ENCODE results near the gene HGFAC. TPM values are rescaled to one million over a fixed set of nuclear protein-coding genes. Genes with fewer than 3 reads are reported as not detected.

HGFAC gene
- total and polyA plus RNA-seq, 2 of the 13 experiments (the other 11 are each of a cell fraction or from before 2014, with no cell fraction given): 8.5 to 63.6 TPM

GRCh38 chr4:3436798-3437581 is 4.8 kb upstream of the HGFAC start (continued):
- no peak for TF ChIP-seq ZNF317 (CRISPR knock-in tag; IDR thresholded peaks at IDR 0.05)
- no peak for TF ChIP-seq ZMYM2 (CRISPR knock-in tag; IDR thresholded peaks at IDR 0.05)
- TF ChIP-seq TAF1 (CRISPR knock-in tag; IDR thresholded peaks at IDR 0.05): no peak
- no peak for TF ChIP-seq RARA (CRISPR knock-in tag; IDR thresholded peaks at IDR 0.05)
- no peak for TF ChIP-seq CHD4 (IDR thresholded peaks at IDR 0.05; ENCODE audit: borderline replicate concordance, low read length)
- TF ChIP-seq KMT2B (CRISPR knock-in tag; IDR thresholded peaks at IDR 0.05): no peak
- TF ChIP-seq YY1 (IDR thresholded peaks at IDR 0.05; ENCODE audit: insufficient read depth, insufficient replicate concordance, low read depth, low read length): no peak
- TF ChIP-seq HNRNPK (IDR thresholded peaks at IDR 0.05; ENCODE audit: low read depth, low read length, poor library complexity, severe bottlenecking): no peak
- no peak for TF ChIP-seq MEIS2 (CRISPR knock-in tag; IDR thresholded peaks at IDR 0.05)
- TF ChIP-seq ZMYM3 (CRISPR knock-in tag; IDR thresholded peaks at IDR 0.05): no peak
- TF ChIP-seq ZNF17 (CRISPR knock-in tag; IDR thresholded peaks at IDR 0.05): 0 out of 2 replicates have a peak, but pooled peaks have one; percentile 14
- TF ChIP-seq ATM (IDR thresholded peaks at IDR 0.05; ENCODE audit: borderline replicate concordance): no peak
- TF ChIP-seq FOSL2 (CRISPR knock-in tag; IDR thresholded peaks at IDR 0.05): peak; percentile 64
- no peak for TF ChIP-seq HCFC1 (IDR thresholded peaks at IDR 0.05; ENCODE audit: low read depth, low read length)
- TF ChIP-seq ZNF484 (CRISPR knock-in tag; IDR thresholded peaks at IDR 0.05; ENCODE audit: borderline replicate concordance, low read depth): no peak
- TF ChIP-seq ZNF180 (CRISPR knock-in tag; IDR thresholded peaks at IDR 0.05; ENCODE audit: borderline replicate concordance, low read depth): no peak
- no peak for TF ChIP-seq ZNF468 (CRISPR knock-in tag; IDR thresholded peaks at IDR 0.05)
- TF ChIP-seq ZNF687 (CRISPR knock-in tag; IDR thresholded peaks at IDR 0.05): peak; percentile 73
- no peak for TF ChIP-seq FOXM1 (CRISPR knock-in tag; IDR thresholded peaks at IDR 0.05)
- peak; percentile 93 for TF ChIP-seq HNRNPL (IDR thresholded peaks at IDR 0.05; ENCODE audit: low read depth, low read length)
- TF ChIP-seq ZNF547 (CRISPR knock-in tag; IDR thresholded peaks at IDR 0.05): no peak
- no peak for TF ChIP-seq RCOR2 (CRISPR knock-in tag; IDR thresholded peaks at IDR 0.05)
- TF ChIP-seq ZBTB26 (CRISPR knock-in tag; IDR thresholded peaks at IDR 0.05; ENCODE audit: borderline replicate concordance): no peak
- no peak for TF ChIP-seq ZNF264 (CRISPR knock-in tag; IDR thresholded peaks at IDR 0.05)
- no peak for TF ChIP-seq ZNF598 (CRISPR knock-in tag; IDR thresholded peaks at IDR 0.05; ENCODE audit: borderline replicate concordance)

All from HepG2 (cell line).